ENCODE data around the gene GOLGA5.
"Not testable (repeated sequence)": the region's sequence is repeated elsewhere in the genome, so short reads cannot be mapped to it uniquely, and the experiment has no call there.

Gene GOLGA5

GRCh38 chr14:92793709-92794546 is at the start of gene GOLGA5:
GOLGA5 (plus strand) TSS chr14:92794305; CDS start chr14:92797438, 3,133 bp downstream.
- peak; percentile 94 for DNase-seq (ENCODE audit: low spot score)

- DNase-seq (ENCODE audit: low spot score): peak; percentile 22
Observed at GRCh38 chr14:92747701-92748258, 46.3 kb upstream of the GOLGA5 start.

GRCh38 chr14:92748259-92749016 is 45.7 kb upstream of the GOLGA5 start, which contains the start of gene LGMN:
LGMN (minus strand) TSS chr14:92748627; CDS start chr14:92732786, 15,841 bp downstream.
- DNase-seq (ENCODE audit: low spot score): peak; percentile 90

GRCh38 chr14:92750222-92750728 is 43.8 kb upstream of the GOLGA5 start:
- not testable (repeated sequence) for DNase-seq (ENCODE audit: low spot score)

GRCh38 chr14:92750994-92751400 is 43.1 kb upstream of the GOLGA5 start:
- DNase-seq (ENCODE audit: low spot score): no peak

- DNase-seq (ENCODE audit: low spot score): no peak
Observed at GRCh38 chr14:92751819-92752218, 42.3 kb upstream of the GOLGA5 start.

GRCh38 chr14:92753250-92753649 is 40.9 kb upstream of the GOLGA5 start:
- no peak for DNase-seq (ENCODE audit: low spot score)

GRCh38 chr14:92754966-92755365 is 39.1 kb upstream of the GOLGA5 start:
- DNase-seq (ENCODE audit: low spot score): no peak

- no peak for DNase-seq (ENCODE audit: low spot score)
Observed at GRCh38 chr14:92755495-92755894, 38.6 kb upstream of the GOLGA5 start.

- no peak for DNase-seq (ENCODE audit: low spot score)
Observed at GRCh38 chr14:92756446-92756845, 37.7 kb upstream of the GOLGA5 start.

- DNase-seq (ENCODE audit: low spot score): no peak
Observed at GRCh38 chr14:92759300-92759678, 34.8 kb upstream of the GOLGA5 start.

GRCh38 chr14:92759679-92760523 is 34.2 kb upstream of the GOLGA5 start:
- no peak for DNase-seq (ENCODE audit: low spot score)

- no peak for DNase-seq (ENCODE audit: low spot score)
Observed at GRCh38 chr14:92760524-92760805, 33.6 kb upstream of the GOLGA5 start.

- not testable (repeated sequence) for DNase-seq (ENCODE audit: low spot score)
Observed at GRCh38 chr14:92763666-92764631, 30.2 kb upstream of the GOLGA5 start.

GRCh38 chr14:92768236-92768635 is 25.9 kb upstream of the GOLGA5 start:
- peak; percentile 49 for DNase-seq (ENCODE audit: low spot score)

- DNase-seq (ENCODE audit: low spot score): no peak
Observed at GRCh38 chr14:92768795-92769194, 25.3 kb upstream of the GOLGA5 start.

GRCh38 chr14:92770484-92770883 is 23.6 kb upstream of the GOLGA5 start:
- DNase-seq (ENCODE audit: low spot score): no peak

- no peak for DNase-seq (ENCODE audit: low spot score)
Observed at GRCh38 chr14:92774572-92774971, 19.5 kb upstream of the GOLGA5 start.

GRCh38 chr14:92775292-92775691 is 18.8 kb upstream of the GOLGA5 start:
- peak; percentile 46 for DNase-seq (ENCODE audit: low spot score)

- DNase-seq (ENCODE audit: low spot score): not testable (repeated sequence)
Observed at GRCh38 chr14:92778868-92779565, 15.1 kb upstream of the GOLGA5 start.

Measured in germinal center (tissue), 1 donor.